ENCODE results near the gene SRGAP3.

The SRGAP3 gene

GRCh38 chr3:9224490-9224889 lies 25.0 kb downstream of the SRGAP3 start:
- Histone ChIP-seq H3K9me3 (ENCODE audit: control insufficient read depth, insufficient read depth, low read depth, low read length) (no peaks in the 10 kb centered on the region), H3K4me1 (ENCODE audit: control insufficient read depth, insufficient read depth, low read length) (no peaks in the 10 kb centered on the region), H3K4me3 (ENCODE audit: low read depth, low read length) (no peak overlapping the region), H3K36me3 (ENCODE audit: control insufficient read depth in 2 of 2, insufficient read depth in 1 of 2, low read length in 2 of 2) (no peaks in the 10 kb centered on the region), H3K27ac (ENCODE audit: extremely low read depth, low read depth, low read length) (no peak overlapping the region)
- ChIA-PET CTCF (no interaction called here), POLR2A (no interaction called here)
- no peak for TF ChIP-seq GLI4 (tag by site-specific recombination; IDR thresholded peaks at IDR 0.05)
- peak; percentile 70; the same call in 1 of the 2 replicates for TF ChIP-seq PRDM1 (tag by site-specific recombination; IDR thresholded peaks at IDR 0.05)

- ChIA-PET POLR2A (no interaction called here), CTCF (no interaction called here)
- Histone ChIP-seq H3K36me3 (ENCODE audit: control insufficient read depth in 2 of 2, insufficient read depth in 1 of 2, low read length in 2 of 2) (no peaks in the 10 kb centered on the region), H3K9me3 (ENCODE audit: control insufficient read depth, insufficient read depth, low read depth, low read length) (no peaks in the 10 kb centered on the region), H3K27ac (ENCODE audit: extremely low read depth, low read depth, low read length) (no peak overlapping the region), H3K4me1 (ENCODE audit: control insufficient read depth, insufficient read depth, low read length) (no peaks in the 10 kb centered on the region), H3K4me3 (ENCODE audit: low read depth, low read length) (no peak overlapping the region)
- TF ChIP-seq ZNF16 (tag by site-specific recombination; IDR thresholded peaks at IDR 0.05; ENCODE audit: low read depth) = no peak
- TF ChIP-seq ZBTB44 (tag by site-specific recombination; IDR thresholded peaks at IDR 0.05) = no peak
- TF ChIP-seq YY1 (tag by site-specific recombination; IDR thresholded peaks at IDR 0.05) = no peak
- TF ChIP-seq RBAK (tag by site-specific recombination; IDR thresholded peaks at IDR 0.05) = no peak
- TF ChIP-seq REST (tag by site-specific recombination; IDR thresholded peaks at IDR 0.05) = no peak
- no peak for TF ChIP-seq SP7 (tag by site-specific recombination; IDR thresholded peaks at IDR 0.05)
- no peak for TF ChIP-seq ZNF366 (tag by site-specific recombination; conservative IDR thresholded peaks at IDR 0.05)
- TF ChIP-seq ZNF623 (tag by site-specific recombination; IDR thresholded peaks at IDR 0.05) = no peak
- no peak for TF ChIP-seq ZNF148 (tag by site-specific recombination; IDR thresholded peaks at IDR 0.05; ENCODE audit: borderline replicate concordance)
- no peak for TF ChIP-seq ZNF10 (tag by site-specific recombination; IDR thresholded peaks at IDR 0.05)
- no peak for TF ChIP-seq ZNF629 (tag by site-specific recombination; IDR thresholded peaks at IDR 0.05)
- TF ChIP-seq ZBTB11 (tag by site-specific recombination; conservative IDR thresholded peaks at IDR 0.05; ENCODE audit: low read depth) = no peak
- TF ChIP-seq TSHZ1 (tag by site-specific recombination; IDR thresholded peaks at IDR 0.05; ENCODE audit: borderline replicate concordance) = no peak
- no peak for TF ChIP-seq ZBTB10 (tag by site-specific recombination; IDR thresholded peaks at IDR 0.05)
- TF ChIP-seq ZXDB (tag by site-specific recombination; IDR thresholded peaks at IDR 0.05) = no peak
These were observed 25.8 kb downstream of the SRGAP3 start for GRCh38 chr3:9223672-9224071.
